Hematopoietic multipotent progenitor cell treated with erythropoietin and hydrocortisone succinate and interleukin-3 and kit ligand, for 4 days (in vitro differentiated cells): Measurements from ENCODE around the gene TUT7.

Experiments
- DNase-seq: peaks from one replicate; pipeline ENCODE4 v3.0.0-alpha.2; 2015

TUT7 gene

DNA sequence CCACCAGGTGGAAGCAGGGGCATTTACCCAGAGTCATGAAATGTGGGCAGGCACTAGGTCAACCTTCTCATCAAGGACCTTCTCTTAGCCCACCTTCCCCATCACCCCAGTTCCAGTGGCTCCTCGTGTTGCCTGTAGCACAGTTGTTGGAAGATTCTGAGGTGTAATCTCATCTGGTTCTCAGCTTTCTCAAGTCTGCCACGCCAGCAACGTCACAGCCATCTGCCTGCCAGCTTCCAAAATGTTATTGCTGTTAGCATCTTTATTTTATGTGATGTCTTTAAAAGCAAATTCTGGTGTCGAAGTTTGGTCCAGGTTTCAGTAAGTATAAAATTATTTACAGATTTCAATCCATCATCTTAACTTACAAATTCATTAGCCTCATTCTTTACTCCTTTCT is 105.5 kb downstream of the TUT7 start:
- no peak for DNase-seq

DNA sequence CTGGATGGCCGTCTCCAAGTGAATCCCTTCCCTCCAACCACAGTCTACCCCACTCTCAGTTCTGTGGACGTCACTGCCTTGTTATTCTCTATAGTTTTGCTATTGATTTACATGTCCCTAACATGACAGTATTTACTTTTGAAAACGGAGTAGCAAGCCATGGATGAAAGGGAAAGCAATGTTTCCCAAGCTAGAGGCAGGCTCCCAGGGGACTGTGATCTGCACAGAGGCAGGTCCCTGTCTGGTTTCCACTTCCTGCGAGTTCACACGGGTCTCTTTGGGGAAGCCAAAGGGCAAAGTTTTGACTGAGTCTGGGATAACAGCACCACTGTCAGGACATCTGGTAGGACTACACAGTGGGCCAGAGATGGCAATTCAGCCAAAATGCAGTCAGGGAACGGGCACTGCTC is 107.5 kb downstream of the TUT7 start:
- peak; percentile 10 for DNase-seq

DNA sequence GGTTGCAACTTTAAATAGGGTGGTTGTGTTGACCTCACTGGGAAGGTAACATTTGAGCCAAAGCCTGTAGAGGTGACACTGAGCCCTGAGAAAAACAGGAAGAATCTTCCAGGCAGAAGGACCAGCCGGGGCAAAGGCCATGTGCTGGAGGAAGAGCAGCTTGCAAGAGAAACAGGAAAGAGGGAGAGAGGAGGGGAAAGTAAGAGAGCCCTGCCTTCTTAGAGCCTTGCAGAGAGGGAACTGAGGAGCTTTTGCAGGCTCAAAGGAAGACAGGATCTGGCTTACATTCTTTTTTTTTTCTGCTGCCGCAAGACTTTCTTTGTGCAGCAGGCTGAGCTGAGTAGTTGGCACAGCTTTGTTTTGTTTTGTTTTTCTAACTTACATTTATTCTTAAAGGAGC is 112.1 kb downstream of the TUT7 start:
- DNase-seq, result peak; percentile 7

DNA sequence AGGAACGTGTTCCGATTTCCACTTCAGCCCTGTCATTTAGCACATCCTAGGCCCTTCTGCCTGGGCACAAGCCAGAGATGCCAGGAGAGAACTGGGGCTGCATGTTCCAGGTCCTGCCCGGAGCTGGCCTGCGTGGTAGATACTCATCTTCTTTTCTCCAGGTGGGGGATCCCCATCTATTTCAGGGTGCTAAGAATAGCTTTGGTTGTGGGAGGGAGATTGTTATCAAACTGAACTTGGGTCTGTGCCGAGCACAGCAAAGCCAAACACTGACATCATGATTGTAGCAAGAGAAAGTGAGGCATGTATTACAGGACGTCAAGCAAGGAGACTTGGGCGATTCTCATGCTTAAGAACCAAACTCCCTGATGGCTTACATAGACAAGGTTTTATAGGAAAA is 113.0 kb downstream of the TUT7 start:
- DNase-seq, result no peak

DNA sequence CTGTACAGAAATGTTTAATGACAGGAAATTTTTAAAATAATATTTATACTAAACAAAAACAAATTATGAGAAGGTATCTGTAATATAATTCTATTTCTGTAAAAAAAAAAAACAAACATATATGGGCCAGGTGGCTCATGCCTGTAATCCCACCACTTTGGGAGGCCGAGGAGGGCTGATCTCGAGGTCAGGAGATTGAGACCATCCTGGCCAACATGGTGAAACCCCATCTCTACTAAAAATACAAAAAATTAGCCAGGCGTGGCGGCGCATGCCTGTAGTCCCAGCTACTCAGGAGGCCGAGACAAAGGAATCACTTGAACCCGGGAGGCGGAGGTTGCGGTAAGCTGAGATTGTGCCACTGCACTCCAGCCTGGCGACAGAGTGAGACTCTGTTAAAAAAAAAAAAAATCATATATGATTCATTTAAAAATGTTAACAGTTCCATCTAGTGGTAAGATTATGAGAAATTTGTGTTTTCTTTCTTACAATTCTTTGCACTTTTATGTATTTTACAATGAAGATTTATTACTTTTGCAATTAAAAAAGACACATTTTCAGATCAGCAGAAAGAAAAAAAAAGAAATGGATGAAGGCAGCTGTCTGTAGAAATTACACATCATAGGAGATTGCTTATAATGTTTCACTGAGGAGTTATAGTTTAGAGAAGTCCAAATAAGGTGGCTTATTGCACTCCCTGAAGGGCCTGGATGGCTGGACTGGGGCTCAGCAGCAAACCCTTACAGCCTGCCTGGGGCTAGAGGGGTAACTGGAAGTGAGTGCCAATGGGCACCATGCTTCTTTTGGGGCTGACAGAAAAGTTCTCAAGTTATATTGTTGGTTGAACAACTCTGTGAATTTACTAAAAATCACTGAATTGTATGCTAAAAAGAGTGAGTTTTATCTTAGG is 115.1 kb downstream of the TUT7 start:
- DNase-seq, result peak; percentile 45
